CD4-positive, alpha-beta T cell treated with Interleukin-4 for 4 hours (primary cell): Measurements from ENCODE around the gene ELP4.
"Not testable (repeated sequence)": the region's sequence is repeated elsewhere in the genome, so short reads cannot be mapped to it uniquely, and the experiment has no call there.

Source experiments
- DNase-seq: peaks from one replicate; pipeline ENCODE4 v3.0.0-alpha.2; 2020

Gene ELP4, protein sequence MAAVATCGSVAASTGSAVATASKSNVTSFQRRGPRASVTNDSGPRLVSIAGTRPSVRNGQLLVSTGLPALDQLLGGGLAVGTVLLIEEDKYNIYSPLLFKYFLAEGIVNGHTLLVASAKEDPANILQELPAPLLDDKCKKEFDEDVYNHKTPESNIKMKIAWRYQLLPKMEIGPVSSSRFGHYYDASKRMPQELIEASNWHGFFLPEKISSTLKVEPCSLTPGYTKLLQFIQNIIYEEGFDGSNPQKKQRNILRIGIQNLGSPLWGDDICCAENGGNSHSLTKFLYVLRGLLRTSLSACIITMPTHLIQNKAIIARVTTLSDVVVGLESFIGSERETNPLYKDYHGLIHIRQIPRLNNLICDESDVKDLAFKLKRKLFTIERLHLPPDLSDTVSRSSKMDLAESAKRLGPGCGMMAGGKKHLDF

DNA sequence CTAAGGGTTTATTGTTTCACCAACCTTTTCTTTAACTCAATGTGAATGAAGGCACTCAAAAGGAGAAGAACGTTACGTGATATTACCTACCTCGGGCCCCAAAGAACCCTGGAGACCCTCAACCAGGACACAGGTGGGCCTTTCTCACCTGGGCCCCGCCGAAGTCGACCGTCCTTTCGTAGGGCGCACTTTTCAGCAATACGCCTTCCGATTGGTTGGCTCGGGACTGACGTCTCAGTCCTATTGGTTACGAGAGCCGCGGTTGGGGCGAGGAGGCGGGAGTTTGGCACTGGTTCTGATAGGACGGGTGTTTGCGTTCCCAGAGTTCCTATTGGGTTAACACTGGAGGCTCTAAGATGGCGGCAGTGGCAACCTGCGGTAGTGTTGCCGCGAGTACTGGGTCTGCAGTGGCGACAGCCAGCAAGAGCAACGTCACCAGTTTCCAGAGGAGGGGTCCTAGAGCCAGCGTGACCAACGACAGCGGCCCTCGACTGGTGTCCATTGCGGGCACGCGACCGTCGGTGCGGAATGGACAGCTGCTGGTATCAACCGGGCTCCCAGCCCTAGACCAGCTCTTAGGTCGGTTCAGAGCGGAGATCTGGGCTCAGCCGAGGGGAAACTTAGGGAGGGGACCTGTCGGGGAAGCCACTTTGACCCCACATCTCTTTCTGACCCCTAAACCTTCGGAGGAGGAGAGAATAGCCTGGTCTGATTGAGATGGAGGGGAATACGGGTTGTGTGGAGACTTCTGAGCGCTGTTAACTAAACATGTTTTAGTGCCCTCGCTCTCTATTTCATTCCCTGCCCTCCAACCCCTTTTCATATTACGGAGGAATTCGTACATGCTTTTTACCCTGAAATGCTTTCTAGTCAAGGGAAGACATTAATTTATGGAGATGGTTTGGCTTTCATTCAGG, at the start of gene ELP4, which contains the start of gene IMMP1L:
ELP4 (plus strand) TSS at position 339 of the 917 bp plus-strand sequence; CDS start at position 357, 18 bp downstream.
IMMP1L (minus strand) TSS at position 194 of the 917 bp plus-strand sequence. CDS start 46,346 bp downstream, outside the sequence.
- DNase-seq = peak; percentile 96

DNA sequence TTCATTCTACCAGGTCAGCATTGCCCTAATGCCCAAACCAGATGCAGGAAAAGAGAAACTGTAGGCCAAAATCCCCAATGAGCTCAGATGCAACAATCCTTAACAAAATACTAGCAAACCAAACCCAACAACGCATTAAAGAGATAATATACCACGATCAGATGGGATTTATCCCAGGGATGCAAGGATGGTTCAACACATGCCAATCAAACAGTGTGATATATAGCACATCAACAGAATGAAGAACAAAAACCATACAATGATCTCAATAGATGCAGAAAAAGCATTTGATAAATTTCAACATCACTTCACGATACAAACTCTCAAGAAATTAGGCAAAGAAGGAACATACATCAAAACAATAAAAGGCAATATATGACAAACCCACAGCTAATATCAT, 45.1 kb upstream of the ELP4 start:
- no peak for DNase-seq

DNA sequence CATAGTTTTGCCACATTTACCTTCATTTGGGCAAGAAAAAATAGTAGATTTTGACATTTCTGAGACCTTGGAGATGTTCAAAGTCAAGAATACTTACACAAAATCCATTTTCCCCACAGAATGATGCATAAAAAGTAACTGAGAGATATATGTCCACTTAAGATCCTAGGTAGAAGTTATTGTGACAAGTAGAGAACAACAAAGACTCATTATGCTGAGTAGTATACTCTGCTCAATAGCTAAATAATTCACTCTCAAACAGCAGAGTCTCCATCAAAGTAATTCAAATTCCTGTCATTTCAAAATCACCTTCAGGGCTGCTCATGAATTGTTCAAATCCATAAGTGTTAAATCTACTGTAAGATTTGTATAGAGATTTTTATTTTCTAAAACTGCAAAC, 35.5 kb upstream of the ELP4 start:
- no peak for DNase-seq

DNA sequence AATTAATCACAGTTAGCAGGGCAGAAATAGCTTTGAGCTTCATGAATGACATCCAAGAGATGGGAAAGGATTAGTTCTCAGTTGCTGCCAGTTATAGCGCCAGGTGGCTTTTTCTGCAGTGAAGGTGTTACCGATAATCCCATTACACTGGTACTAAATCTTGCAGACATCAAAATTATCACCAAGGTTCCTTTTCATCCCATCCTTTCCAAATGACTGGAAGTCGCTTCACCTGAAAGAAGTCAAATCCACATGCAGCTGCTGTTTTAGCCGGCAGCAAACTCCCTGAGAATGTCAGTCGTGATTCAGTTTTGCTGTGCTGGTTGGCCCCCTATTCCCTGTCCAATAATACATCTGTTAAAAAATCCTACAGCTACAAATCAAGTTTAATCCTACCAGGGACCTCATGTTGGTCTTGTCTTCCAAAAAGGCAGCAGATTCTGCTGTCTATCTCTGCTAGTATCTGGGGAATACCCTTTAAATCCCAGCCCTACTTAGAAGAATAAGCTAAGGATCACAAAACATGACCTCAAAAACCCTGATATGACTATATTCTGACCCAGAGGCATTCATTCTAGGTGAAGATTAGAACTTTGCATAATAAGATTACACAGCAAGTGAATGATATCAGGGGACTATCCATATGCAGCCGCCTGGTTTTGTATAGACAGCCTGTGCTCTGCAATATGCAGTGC, 31.9 kb upstream of the ELP4 start:
- no peak for DNase-seq

DNA sequence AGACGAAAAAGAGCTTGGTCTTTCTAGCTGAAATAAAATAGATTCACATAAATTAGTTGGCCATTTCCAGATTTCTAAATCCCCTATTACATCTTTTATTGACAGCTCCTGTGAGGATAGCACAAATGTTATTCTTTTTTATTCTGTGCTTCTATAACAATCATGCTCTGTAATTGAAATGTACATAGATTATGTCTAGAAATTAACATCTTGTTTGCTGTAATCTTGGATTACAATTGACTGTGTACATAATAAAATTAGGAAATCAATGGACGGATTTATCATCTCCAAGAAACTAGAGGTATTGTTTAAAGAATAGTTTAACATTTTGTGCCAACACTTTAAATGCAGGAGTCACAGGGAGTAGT, 31.4 kb upstream of the ELP4 start:
- no peak for DNase-seq

DNA sequence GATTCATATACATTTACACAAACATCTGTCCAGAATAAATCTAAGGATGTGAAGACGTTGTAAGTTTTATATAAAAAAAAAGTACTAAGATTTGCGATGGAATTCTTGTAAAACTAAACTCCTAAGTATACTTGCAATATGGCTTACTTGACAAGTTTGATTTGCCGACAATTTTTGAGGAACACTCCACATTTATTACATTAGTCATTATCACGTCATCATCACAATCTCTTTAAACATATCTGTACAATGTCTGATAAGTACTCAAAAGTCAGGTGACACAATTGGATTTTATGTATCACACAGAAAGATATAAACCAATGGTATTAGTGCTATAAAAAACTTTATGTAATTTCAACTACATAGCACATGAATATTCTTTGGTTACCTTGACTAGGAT, 30.5 kb upstream of the ELP4 start:
- no peak for DNase-seq

DNA sequence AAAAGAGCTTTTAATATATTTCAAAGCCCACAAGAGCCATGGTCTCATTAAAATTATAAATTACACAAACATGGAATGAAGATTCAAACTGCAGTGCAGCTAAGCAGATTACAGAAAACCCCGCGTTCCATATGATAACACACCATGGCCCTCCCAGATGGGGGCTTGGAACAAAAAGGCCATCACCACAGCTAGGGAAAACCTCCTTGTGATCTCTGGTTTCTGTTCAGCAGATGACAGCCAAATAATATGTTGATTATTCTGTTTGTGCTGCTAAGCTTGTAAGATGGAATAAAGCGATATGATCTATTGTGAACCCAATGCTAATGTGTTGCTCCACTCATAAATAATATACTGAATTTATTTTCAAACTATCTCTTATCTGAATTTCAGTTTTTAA, 28.6 kb upstream of the ELP4 start:
- DNase-seq = no peak

DNA sequence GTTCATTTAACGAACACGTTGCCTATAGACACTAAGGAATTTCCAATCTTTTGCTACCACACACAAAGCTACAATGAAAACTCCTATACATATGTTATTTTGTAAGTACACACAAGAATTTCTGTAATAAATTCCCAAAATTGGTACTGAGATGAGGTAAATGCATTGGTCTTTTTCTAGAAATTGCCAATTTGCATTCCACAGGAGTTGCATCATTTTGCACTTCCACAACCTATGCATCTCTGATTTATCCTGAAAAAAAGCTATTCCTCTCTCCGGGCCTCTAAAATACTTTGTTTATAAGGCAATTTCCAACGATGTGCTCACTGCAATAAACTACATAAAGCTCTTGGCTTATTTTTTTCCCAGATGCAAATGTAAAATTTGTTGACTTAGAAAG, 25.1 kb upstream of the ELP4 start:
- no peak for DNase-seq

DNA sequence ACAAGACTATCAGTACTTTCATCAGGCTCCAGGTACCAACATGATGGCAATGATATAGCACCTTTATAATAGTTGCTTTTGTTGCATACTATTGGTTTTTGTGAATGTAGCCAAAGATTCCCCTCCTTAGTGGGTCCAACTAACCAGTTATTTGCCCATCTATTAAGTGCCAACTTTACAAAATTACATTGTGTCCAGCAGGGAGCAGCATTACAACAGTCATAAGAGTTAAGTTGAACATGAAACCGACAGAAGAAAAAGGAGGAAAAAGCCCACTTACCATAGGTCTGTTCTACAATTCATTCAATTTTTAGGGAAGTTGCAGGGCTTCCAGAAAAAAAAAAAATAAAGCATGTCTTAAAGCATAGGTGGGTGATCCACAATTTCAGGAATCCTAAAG, 21.7 kb upstream of the ELP4 start:
- peak; percentile 22 for DNase-seq

DNA sequence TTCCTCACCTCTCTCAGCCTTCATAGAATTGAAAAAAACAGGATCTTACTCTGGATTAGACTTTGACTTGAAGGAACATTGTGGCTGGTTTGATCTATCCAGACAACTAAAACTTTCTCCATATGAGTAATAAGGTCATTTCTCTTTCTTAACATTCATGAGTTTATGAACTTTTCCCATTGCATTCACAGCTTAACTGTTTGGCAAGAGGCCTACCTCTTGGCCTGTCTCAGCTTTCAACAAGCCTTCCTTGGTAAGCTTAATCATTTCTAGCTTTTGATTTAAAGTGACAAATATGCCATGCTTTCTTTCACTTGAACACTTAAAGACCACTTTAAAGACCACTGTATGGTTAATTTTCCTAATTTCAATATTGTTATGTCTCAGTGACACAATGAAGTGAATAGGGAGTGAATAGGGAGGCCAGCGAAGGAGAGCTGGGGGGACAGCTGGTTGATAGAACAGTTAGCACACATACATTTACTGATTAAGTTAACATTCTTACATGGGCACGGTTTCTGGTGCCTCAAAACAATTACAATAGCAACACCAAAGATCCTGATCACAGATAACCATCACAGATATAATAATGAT, 17.1 kb upstream of the ELP4 start:
- no peak for DNase-seq

DNA sequence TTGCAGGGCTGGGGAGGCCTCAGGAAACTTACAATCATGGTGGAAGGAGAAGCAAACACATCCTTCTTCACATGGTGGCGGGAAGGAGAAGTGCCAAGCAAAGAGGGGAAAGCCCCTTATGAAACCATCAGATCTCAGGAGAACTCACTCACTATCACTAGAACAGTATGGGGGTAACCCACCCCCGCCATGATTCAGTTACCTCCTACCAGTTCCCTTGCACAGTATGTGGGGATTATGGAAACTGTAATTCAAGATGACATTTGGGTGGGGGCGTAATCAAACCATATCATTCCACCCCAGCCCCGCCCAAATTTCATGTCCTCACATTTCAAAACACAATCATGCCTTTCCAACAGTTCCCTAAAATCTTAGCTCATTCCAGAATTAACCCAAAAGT, 16.3 kb upstream of the ELP4 start:
- DNase-seq = no peak

DNA sequence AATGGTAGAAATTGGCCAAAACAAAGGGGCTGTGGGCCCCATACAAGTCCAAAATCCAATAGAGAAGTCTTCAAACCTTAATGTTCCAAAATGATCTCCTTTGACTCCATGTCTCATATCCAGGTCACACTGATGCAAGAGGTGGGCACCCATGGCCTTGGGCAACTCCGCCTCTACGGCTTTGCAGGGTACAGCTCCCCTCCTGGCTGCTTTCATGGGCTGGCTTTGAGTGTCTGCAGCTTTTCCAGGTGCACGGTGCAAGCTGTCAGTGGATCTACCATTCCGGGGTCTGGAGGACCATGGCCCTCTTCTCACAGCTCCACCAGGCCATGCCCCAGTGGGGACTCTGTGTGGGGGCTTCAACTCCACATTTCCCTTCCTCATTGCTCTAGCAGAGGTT, 15.8 kb upstream of the ELP4 start:
- DNase-seq = not testable (repeated sequence)

DNA sequence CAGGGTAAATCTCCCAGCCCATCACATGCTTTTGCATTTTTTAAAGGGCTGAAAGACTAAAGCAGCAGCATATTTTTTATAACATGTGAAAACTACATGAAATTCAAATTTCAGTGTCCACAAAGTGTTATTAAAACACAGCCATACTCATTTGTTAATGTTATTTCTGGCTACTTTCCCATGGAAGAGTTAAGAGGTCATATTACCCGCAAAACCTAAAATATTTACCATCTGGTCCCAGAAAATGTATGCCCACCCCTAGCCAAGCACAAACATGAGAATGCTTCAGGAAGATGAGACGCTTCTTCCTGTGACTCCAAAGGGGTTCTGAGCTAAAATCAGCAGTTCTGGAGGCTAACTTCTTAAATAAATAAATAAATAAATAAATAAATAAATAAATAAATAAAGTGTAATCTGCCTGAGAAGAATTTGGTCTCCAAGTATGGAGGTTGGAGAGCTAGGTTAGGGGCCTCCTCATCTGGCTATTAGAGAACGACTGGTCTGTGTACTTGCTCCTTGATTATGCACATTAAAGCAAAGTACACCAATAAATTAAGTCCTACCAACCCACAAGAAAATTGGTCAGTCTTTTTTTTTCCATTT, 9.9 kb upstream of the ELP4 start:
- DNase-seq = no peak

DNA sequence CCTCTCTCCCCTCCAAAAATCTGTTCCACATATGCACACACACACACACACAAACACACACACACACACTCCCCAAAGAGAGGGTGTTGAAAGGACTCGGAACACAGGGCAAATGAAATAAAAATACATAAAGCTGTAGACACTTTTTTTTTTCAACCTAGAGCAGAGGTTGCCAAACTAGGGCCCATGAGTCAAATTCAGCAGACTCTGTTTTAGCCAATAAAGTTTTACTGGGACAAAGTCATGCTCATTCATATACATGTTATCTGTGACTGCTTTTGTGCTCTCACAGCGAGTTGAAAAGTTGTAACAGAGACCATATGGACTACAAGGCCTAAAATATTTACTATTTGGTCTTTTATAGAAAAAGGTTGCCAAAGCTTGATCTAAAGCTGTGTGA, 9.0 kb upstream of the ELP4 start:
- no peak for DNase-seq

DNA sequence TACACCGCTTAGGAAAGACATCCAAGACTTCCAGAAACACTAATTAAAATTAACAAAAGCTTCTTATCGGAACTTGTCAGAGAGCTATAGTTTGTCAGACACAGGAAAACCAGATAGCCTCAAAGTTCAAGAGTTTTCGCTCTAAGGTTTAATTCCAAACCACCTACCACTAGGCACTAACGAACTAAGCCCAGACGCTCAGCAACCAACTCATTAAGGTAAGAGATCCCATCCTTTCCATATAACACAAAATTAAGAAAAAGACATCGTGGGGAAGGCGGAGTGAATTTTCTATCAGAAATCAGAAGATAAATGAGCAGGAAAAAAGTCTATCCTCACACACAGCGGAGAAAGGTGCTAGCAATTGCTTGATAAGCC, 527 bp upstream of the ELP4 start:
- peak; percentile 14 for DNase-seq

DNA sequence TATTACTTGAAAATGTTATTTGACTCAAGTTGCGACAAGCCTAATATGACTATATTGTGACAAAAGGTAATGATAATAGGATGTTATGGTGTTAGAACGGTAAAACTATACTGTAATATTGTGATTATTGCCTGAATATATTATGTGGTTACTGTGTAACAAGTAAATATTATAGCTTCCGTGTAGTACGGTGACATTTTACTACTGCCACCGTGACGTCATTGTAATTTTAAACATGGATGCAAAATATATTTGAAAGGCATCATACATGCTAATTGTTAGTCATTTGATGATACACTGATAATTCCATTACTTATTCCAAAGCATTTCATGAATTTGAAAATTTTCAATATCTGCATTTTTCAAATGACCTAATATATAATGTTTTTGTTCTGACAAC, 2.5 kb downstream of the ELP4 start:
- no peak for DNase-seq

DNA sequence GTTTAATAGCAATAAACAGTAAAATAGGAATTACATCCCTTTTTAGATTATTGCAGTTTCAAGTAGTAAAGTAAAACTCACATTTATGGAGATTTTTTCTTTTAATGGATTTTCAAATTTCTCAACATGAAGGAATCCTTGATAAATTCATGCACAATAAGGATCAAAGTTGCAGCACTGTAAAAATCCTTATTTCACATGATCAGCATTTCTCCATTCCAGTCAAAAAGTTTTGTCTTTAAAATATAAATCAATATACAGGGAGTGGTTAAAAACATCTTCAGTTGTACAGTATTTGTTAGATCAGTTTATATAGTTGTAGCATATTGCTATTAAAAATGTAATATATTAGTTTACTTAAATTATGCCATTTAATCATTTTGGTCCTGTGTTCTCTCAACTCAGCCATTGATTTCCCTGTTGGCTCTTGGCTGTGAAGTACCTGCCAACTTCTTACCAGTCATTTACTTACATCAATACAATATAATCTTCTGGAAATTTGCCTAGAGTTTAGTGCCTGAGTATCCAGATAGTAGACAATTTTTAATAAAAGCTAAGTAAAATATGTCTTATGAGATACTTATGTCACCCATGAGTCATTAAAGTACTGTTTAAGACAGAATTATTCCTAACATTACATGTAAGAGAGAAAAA, 12.1 kb downstream of the ELP4 start:
- DNase-seq = no peak

DNA sequence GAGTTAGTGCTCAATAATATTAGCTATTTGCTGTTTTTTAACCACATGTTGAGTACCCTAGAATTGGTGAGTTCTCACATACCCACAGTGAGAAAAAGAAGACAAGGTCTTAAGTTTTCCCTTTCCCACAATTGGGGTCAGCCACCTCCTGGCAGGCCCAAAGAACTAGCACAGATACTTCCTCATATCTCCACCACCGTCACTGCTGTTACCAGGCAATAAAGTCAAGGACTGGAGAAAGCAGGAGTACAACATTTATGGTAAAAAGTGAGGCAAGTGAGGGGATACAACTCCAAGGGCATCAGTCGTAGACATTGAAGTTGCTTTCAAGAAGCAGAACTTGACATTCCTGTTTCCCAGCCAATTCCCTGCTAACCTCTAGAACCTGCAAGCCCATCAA, 19.6 kb downstream of the ELP4 start:
- no peak for DNase-seq

DNA sequence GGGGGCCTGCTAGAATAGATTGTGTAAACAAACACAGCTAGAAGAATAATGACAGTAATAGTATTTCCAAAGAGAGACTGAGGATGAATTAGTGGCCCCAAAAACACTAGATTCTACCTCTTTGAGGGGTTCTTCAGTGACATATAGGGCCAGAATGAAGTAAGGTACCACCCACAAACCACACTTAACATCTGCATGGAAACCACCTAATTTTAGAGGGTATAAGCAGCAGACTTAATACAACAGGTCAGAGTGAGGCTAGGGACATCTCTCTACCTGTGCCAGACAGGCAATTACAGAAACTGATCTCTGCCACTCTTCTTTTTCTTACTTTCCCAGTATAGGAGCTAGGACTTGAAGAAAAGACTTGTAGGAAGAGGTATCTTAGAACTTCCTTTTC, 20.1 kb downstream of the ELP4 start:
- DNase-seq = no peak

DNA sequence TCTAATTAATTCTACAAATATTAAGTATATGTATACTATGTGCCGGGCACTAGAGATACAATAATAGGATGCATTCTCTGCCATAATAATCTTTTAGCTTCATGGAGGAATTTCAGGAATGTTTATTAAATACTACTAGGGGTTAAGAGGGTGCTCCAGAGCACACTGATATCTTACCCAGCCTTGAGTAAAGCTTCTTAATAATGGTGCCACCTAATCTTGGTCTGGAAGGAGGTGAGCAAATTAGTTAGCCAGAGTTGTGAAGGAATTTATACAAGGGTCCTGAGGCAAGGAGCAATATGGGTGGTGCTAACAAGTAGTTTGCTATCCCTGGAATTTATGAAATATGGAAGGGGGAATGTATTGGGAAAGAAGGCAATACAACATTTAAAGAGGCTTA, 21.7 kb downstream of the ELP4 start:
- DNase-seq = no peak

DNA sequence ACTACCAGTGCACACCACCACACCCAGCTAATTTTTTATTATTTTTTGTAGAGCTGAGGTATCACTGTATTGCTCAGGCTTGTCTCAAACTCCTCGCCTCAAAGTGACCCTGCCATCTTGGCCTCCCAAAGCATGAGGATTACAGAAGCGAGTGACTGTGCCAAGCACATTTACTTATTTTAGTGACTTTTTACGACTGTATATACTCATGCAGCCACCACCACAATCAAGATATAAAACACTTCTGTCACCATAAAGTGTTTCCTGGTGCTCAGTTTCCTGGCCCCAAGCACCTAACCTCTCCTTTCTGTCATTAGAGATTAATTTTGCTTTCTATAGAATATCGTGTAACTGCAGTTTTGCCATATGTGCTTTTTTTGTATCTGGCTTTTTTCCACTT, 25.9 kb downstream of the ELP4 start:
- no peak for DNase-seq

DNA sequence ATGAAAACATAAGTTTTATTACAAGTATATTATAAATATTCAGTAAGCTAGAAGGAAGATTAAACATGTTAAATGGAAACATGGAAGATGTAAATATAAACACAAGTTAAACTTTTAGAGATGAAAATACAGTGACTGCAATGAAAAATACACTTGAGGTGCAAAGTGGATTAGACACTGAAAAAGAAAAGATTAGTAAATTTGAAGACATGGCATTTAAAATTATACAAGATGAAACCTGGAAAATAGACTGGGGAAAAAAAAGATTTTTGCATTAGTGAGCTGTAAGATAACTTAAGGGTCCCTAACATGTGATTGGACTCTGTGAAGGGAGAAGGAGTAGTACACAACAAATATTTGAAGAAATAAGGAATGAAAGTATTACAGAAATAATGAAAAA, 33.3 kb downstream of the ELP4 start:
- no peak for DNase-seq
